Measurements from ENCODE around the gene AP3B1.
"Not testable (repeated sequence)": the region's sequence is repeated elsewhere in the genome, so short reads cannot be mapped to it uniquely, and the experiment has no call there.

The AP3B1 gene

GRCh38 chr5:78170335-78170734, 124.2 kb downstream of the AP3B1 start:
- not testable (repeated sequence) for H2AFZ ChIP-seq (ENCODE audit: low read length, unreplicated experiment); H3K79me2 ChIP-seq (ENCODE audit: control insufficient read depth, insufficient read depth, low read length, unreplicated experiment); H3K4me1 ChIP-seq (ENCODE audit: control insufficient read depth, insufficient read depth, low read length, unreplicated experiment); H3K27me3 ChIP-seq (ENCODE audit: insufficient read depth, low read length); H3K4me3 ChIP-seq (ENCODE audit: low read depth, low read length); H3K27ac ChIP-seq (ENCODE audit: low read depth, low read length)
- H3K36me3 ChIP-seq (ENCODE audit: insufficient read depth, low read length) = peaks cover 27% of the 10 kb centered on the region

- Histone ChIP-seq H2AFZ (ENCODE audit: low read length, unreplicated experiment) (no peak overlapping the region), H3K4me1 (ENCODE audit: control insufficient read depth, insufficient read depth, low read length, unreplicated experiment) (no peaks in the 10 kb centered on the region), H3K27me3 (ENCODE audit: insufficient read depth, low read length) (no peaks in the 10 kb centered on the region), H3K79me2 (ENCODE audit: control insufficient read depth, insufficient read depth, low read length, unreplicated experiment) (no peaks in the 10 kb centered on the region), H3K36me3 (ENCODE audit: insufficient read depth, low read length) (no peaks in the 10 kb centered on the region), H3K4me3 (ENCODE audit: low read depth, low read length) (no peak overlapping the region), H3K27ac (ENCODE audit: low read depth, low read length) (no peak overlapping the region)
These were observed 132.1 kb downstream of the AP3B1 start for GRCh38 chr5:78162253-78162862.

- Histone ChIP-seq H3K27ac (ENCODE audit: low read depth, low read length) (no peak overlapping the region), H3K4me1 (ENCODE audit: control insufficient read depth, insufficient read depth, low read length, unreplicated experiment) (no peaks in the 10 kb centered on the region), H3K4me3 (ENCODE audit: low read depth, low read length) (no peak overlapping the region), H3K36me3 (ENCODE audit: insufficient read depth, low read length) (peaks cover 30% of the 10 kb centered on the region), H3K27me3 (ENCODE audit: insufficient read depth, low read length) (no peaks in the 10 kb centered on the region), H3K79me2 (ENCODE audit: control insufficient read depth, insufficient read depth, low read length, unreplicated experiment) (no peaks in the 10 kb centered on the region), H2AFZ (ENCODE audit: low read length, unreplicated experiment) (no peak overlapping the region)
These were observed 137.5 kb downstream of the AP3B1 start for GRCh38 chr5:78157001-78157400.

- no peak overlapping the region for H3K27ac ChIP-seq (ENCODE audit: low read depth, low read length)
- no peaks in the 10 kb centered on the region for H3K27me3 ChIP-seq (ENCODE audit: insufficient read depth, low read length)
- H3K79me2 ChIP-seq (ENCODE audit: control insufficient read depth, insufficient read depth, low read length, unreplicated experiment) = no peaks in the 10 kb centered on the region
- H3K4me3 ChIP-seq (ENCODE audit: low read depth, low read length) = no peak overlapping the region
- H3K36me3 ChIP-seq (ENCODE audit: insufficient read depth, low read length) = peaks cover 34% of the 10 kb centered on the region
- H2AFZ ChIP-seq (ENCODE audit: low read length, unreplicated experiment) = no peak overlapping the region
- no peaks in the 10 kb centered on the region for H3K4me1 ChIP-seq (ENCODE audit: control insufficient read depth, insufficient read depth, low read length, unreplicated experiment)
These were observed 142.8 kb downstream of the AP3B1 start for GRCh38 chr5:78151594-78152271.

- Histone ChIP-seq H3K27me3 (ENCODE audit: insufficient read depth, low read length) (no peaks in the 10 kb centered on the region), H2AFZ (ENCODE audit: low read length, unreplicated experiment) (no peak overlapping the region), H3K4me3 (ENCODE audit: low read depth, low read length) (no peak overlapping the region), H3K4me1 (ENCODE audit: control insufficient read depth, insufficient read depth, low read length, unreplicated experiment) (no peaks in the 10 kb centered on the region), H3K36me3 (ENCODE audit: insufficient read depth, low read length) (peaks cover 17% of the 10 kb centered on the region), H3K27ac (ENCODE audit: low read depth, low read length) (no peak overlapping the region), H3K79me2 (ENCODE audit: control insufficient read depth, insufficient read depth, low read length, unreplicated experiment) (no peaks in the 10 kb centered on the region)
These were observed 157.2 kb downstream of the AP3B1 start for GRCh38 chr5:78137290-78137689.

GRCh38 chr5:78133423-78133822, 161.1 kb downstream of the AP3B1 start:
- no peaks in the 10 kb centered on the region for H3K27me3 ChIP-seq (ENCODE audit: insufficient read depth, low read length)
- H3K36me3 ChIP-seq (ENCODE audit: insufficient read depth, low read length) = peaks cover 11% of the 10 kb centered on the region
- H2AFZ ChIP-seq (ENCODE audit: low read length, unreplicated experiment) = no peak overlapping the region
- H3K4me3 ChIP-seq (ENCODE audit: low read depth, low read length) = no peak overlapping the region
- no peaks in the 10 kb centered on the region for H3K4me1 ChIP-seq (ENCODE audit: control insufficient read depth, insufficient read depth, low read length, unreplicated experiment)
- H3K79me2 ChIP-seq (ENCODE audit: control insufficient read depth, insufficient read depth, low read length, unreplicated experiment) = no peaks in the 10 kb centered on the region
- H3K27ac ChIP-seq (ENCODE audit: low read depth, low read length) = no peak overlapping the region

GRCh38 chr5:78132507-78132906, 162.0 kb downstream of the AP3B1 start:
- Histone ChIP-seq H3K4me3 (ENCODE audit: low read depth, low read length) (no peak overlapping the region), H3K4me1 (ENCODE audit: control insufficient read depth, insufficient read depth, low read length, unreplicated experiment) (no peaks in the 10 kb centered on the region), H3K36me3 (ENCODE audit: insufficient read depth, low read length) (peaks cover 11% of the 10 kb centered on the region), H3K27ac (ENCODE audit: low read depth, low read length) (no peak overlapping the region), H3K79me2 (ENCODE audit: control insufficient read depth, insufficient read depth, low read length, unreplicated experiment) (no peaks in the 10 kb centered on the region), H2AFZ (ENCODE audit: low read length, unreplicated experiment) (no peak overlapping the region), H3K27me3 (ENCODE audit: insufficient read depth, low read length) (no peaks in the 10 kb centered on the region)

GRCh38 chr5:78129597-78129996, 164.9 kb downstream of the AP3B1 start:
- Histone ChIP-seq H3K4me3 (ENCODE audit: low read depth, low read length) (no peak overlapping the region), H3K27me3 (ENCODE audit: insufficient read depth, low read length) (no peaks in the 10 kb centered on the region), H3K27ac (ENCODE audit: low read depth, low read length) (no peak overlapping the region), H3K79me2 (ENCODE audit: control insufficient read depth, insufficient read depth, low read length, unreplicated experiment) (no peaks in the 10 kb centered on the region), H3K4me1 (ENCODE audit: control insufficient read depth, insufficient read depth, low read length, unreplicated experiment) (no peaks in the 10 kb centered on the region), H2AFZ (ENCODE audit: low read length, unreplicated experiment) (no peak overlapping the region), H3K36me3 (ENCODE audit: insufficient read depth, low read length) (peaks cover 12% of the 10 kb centered on the region)

GRCh38 chr5:78127875-78128274, 166.6 kb downstream of the AP3B1 start:
- Histone ChIP-seq H3K4me1 (ENCODE audit: control insufficient read depth, insufficient read depth, low read length, unreplicated experiment) (no peaks in the 10 kb centered on the region), H3K27me3 (ENCODE audit: insufficient read depth, low read length) (no peaks in the 10 kb centered on the region), H3K36me3 (ENCODE audit: insufficient read depth, low read length) (peaks cover 11% of the 10 kb centered on the region), H3K27ac (ENCODE audit: low read depth, low read length) (no peak overlapping the region), H3K79me2 (ENCODE audit: control insufficient read depth, insufficient read depth, low read length, unreplicated experiment) (no peaks in the 10 kb centered on the region), H3K4me3 (ENCODE audit: low read depth, low read length) (no peak overlapping the region), H2AFZ (ENCODE audit: low read length, unreplicated experiment) (no peak overlapping the region)

GRCh38 chr5:78126536-78126935, 168.0 kb downstream of the AP3B1 start:
- H3K4me3 ChIP-seq (ENCODE audit: low read depth, low read length) = no peak overlapping the region
- no peaks in the 10 kb centered on the region for H3K4me1 ChIP-seq (ENCODE audit: control insufficient read depth, insufficient read depth, low read length, unreplicated experiment)

GRCh38 chr5:78116167-78116566, 178.3 kb downstream of the AP3B1 start:
- H3K36me3 ChIP-seq (ENCODE audit: insufficient read depth, low read length) = peaks cover 23% of the 10 kb centered on the region
- H3K4me1 ChIP-seq (ENCODE audit: control insufficient read depth, insufficient read depth, low read length, unreplicated experiment) = no peaks in the 10 kb centered on the region

More at GRCh38 chr5:78126536-78126935, 168.0 kb downstream of the AP3B1 start:
- Histone ChIP-seq H2AFZ (ENCODE audit: low read length, unreplicated experiment) (no peak overlapping the region), H3K36me3 (ENCODE audit: insufficient read depth, low read length) (peaks cover 9% of the 10 kb centered on the region; the same call in 1 of the 2 replicates), H3K79me2 (ENCODE audit: control insufficient read depth, insufficient read depth, low read length, unreplicated experiment) (no peaks in the 10 kb centered on the region), H3K27ac (ENCODE audit: low read depth, low read length) (no peak overlapping the region), H3K27me3 (ENCODE audit: insufficient read depth, low read length) (no peaks in the 10 kb centered on the region)

More at GRCh38 chr5:78116167-78116566, 178.3 kb downstream of the AP3B1 start:
- Histone ChIP-seq H3K79me2 (ENCODE audit: control insufficient read depth, insufficient read depth, low read length, unreplicated experiment) (no peaks in the 10 kb centered on the region), H3K4me3 (ENCODE audit: low read depth, low read length) (no peak overlapping the region), H3K27ac (ENCODE audit: low read depth, low read length) (no peak overlapping the region), H2AFZ (ENCODE audit: low read length, unreplicated experiment) (no peak overlapping the region), H3K27me3 (ENCODE audit: insufficient read depth, low read length) (no peaks in the 10 kb centered on the region)
